CD14-positive monocyte (primary cell): ENCODE results near the gene PPM1H. TPM values are rescaled to one million over a fixed set of nuclear protein-coding genes. Genes with fewer than 3 reads are reported as not detected.

Source experiments
- DNase-seq, 3 donors: peaks; one replicate each; pipeline ENCODE4 v3.0.0-alpha.2; 2011 to 2022
- H2AFZ ChIP-seq: 2 replicates; pipeline ENCODE4 v1.6.0; 2012; ENCODE audit warnings: mild to moderate bottlenecking, low read depth, low read length, inconsistent platforms; ENCODE audit not compliant: insufficient read depth, poor library complexity, severe bottlenecking
- H3K27ac ChIP-seq, 2 donors: 1 replicate in 1 of 2; 2 replicates in 1 of 2; pipeline ENCODE4 v1.5.1; 2012 to 2013; ENCODE audit warnings: low read length in 2 of 2, control low read depth in 1 of 2, inconsistent platforms in 1 of 2, low read depth in 1 of 2, mild to moderate bottlenecking in 1 of 2
- H3K27me3 ChIP-seq, 2 donors: one replicate each; pipeline versions ENCODE4 v1.6.0 to v1.6.1; 2011 to 2013; ENCODE audit warnings: low read length in 2 of 2; ENCODE audit not compliant: control insufficient read depth in 2 of 2, insufficient read depth in 2 of 2
- H3K36me3 ChIP-seq, 2 donors: replicated peaks in 1 of 2; 1 replicate in 1 of 2; 2 replicates in 1 of 2; pipeline versions ENCODE4 v1.5.1 to v1.6.1; 2012 to 2013; ENCODE audit warnings: low read length in 2 of 2, control low read depth in 1 of 2, inconsistent platforms in 1 of 2, mild to moderate bottlenecking in 1 of 2; ENCODE audit not compliant: insufficient read depth in 2 of 2, control insufficient read depth in 1 of 2
- H3K4me1 ChIP-seq, 2 donors: 1 replicate in 1 of 2; 2 replicates in 1 of 2; pipeline versions ENCODE4 v1.5.1 to v1.6.1; 2012 to 2013; ENCODE audit warnings: low read length in 2 of 2, control low read depth in 1 of 2, inconsistent platforms in 1 of 2, mild to moderate bottlenecking in 1 of 2, moderate library complexity in 1 of 2; ENCODE audit not compliant: insufficient read depth in 2 of 2, control insufficient read depth in 1 of 2
- H3K4me2 ChIP-seq: replicated peaks from 2 replicates; pipeline ENCODE3; 2012; ENCODE audit warnings: low read length, moderate library complexity, mild to moderate bottlenecking; ENCODE audit not compliant: poor library complexity, severe bottlenecking; ENCODE audit errors: extremely low read depth
- H3K4me3 ChIP-seq, 3 experiments: fragments of 200-600 bp in 1 of 3; sonication (generic) in 1 of 3; replicated peaks in 1 of 3; 1 replicate in 2 of 3; 2 replicates in 1 of 3; pipeline ENCODE4 v1.5.1; 2011 to 2013; ENCODE audit warnings: low read length in 3 of 3, mild to moderate bottlenecking in 3 of 3, control low read depth in 2 of 3, low read depth in 2 of 3, inconsistent platforms in 1 of 3, moderate library complexity in 1 of 3
- H3K79me2 ChIP-seq: 2 replicates; pipeline ENCODE4 v1.6.0; 2012; ENCODE audit warnings: mild to moderate bottlenecking, control low read depth, inconsistent platforms, low read length, moderate library complexity; ENCODE audit not compliant: insufficient read depth
- H3K9ac ChIP-seq: 2 replicates; pipeline ENCODE4 v1.6.0; 2017; ENCODE audit warnings: low read length, mild to moderate bottlenecking; ENCODE audit not compliant: insufficient read depth, poor library complexity, severe bottlenecking
- H3K9me3 ChIP-seq, 2 donors: replicated peaks in 1 of 2; 1 replicate in 1 of 2; 2 replicates in 1 of 2; pipeline versions ENCODE4 v1.5.1 to v1.6.1; 2012 to 2013; ENCODE audit warnings: low read length in 2 of 2, control low read depth in 1 of 2; ENCODE audit not compliant: control insufficient read depth in 1 of 2, insufficient read depth in 1 of 2
- H4K20me1 ChIP-seq: 2 replicates; pipeline ENCODE4 v1.6.0; 2012; ENCODE audit warnings: mild to moderate bottlenecking, low read length, control low read depth, moderate library complexity; ENCODE audit not compliant: insufficient read depth
- H3K27ac Mint-ChIP-seq, 7 donors: one replicate each; pipeline ENCODE4 v1.8.0; 2020; ENCODE audit warnings: mild to moderate bottlenecking in 7 of 7, mixed read lengths in 7 of 7, moderate library complexity in 6 of 7, inconsistent platforms in 2 of 7
- H3K27me3 Mint-ChIP-seq, 3 donors: one replicate each; pipeline ENCODE4 v1.8.0; 2021 to 2022; ENCODE audit warnings: low read depth in 3 of 3, mild to moderate bottlenecking in 3 of 3, mixed read lengths in 3 of 3, moderate library complexity in 3 of 3, inconsistent platforms in 1 of 3
- H3K36me3 Mint-ChIP-seq, 2 donors: one replicate each; pipeline ENCODE4 v1.8.0; 2020; ENCODE audit warnings: mixed read lengths in 2 of 2, inconsistent platforms in 1 of 2, mild to moderate bottlenecking in 1 of 2
- H3K4me1 Mint-ChIP-seq: one replicate; pipeline ENCODE4 v1.8.0; 2020; ENCODE audit warnings: mild to moderate bottlenecking, mixed read lengths
- H3K4me3 Mint-ChIP-seq, 2 donors: one replicate each; pipeline ENCODE4 v1.8.0; 2020; ENCODE audit warnings: mild to moderate bottlenecking in 2 of 2, mixed read lengths in 2 of 2, moderate library complexity in 1 of 2
- H3K9me3 Mint-ChIP-seq, 7 donors: one replicate each; pipeline ENCODE4 v1.8.0; 2020 to 2022; ENCODE audit warnings: mixed read lengths in 7 of 7, mild to moderate bottlenecking in 6 of 7, moderate library complexity in 6 of 7, inconsistent platforms in 2 of 7
- CTCF ChIP-seq: fragments of 200-600 bp; IDR thresholded peaks from one replicate; pipeline ENCODE4 v1.8.0; 2022; ENCODE audit warnings: antibody characterized with exemption, mild to moderate bottlenecking
- WGBS: methylation state at CpG from one replicate; pipeline ENCODE4 v1.1.5; 2013; ENCODE audit warnings: missing lambda C conversion rate; ENCODE audit not compliant: insufficient coverage; 5-methylcytosine and 5-hydroxymethylcytosine counted together
- intact Hi-C, 2 donors: fragments of 100-400 bp; cut with micrococcal nuclease; formaldehyde crosslinking; loops; one replicate each; pipeline versions ENCODE4 v1.15.0 to v1.15.1; 2023
- polyA plus RNA-seq, 3 donors: library from polyadenylated mRNA; depleted of rRNA in 1 of 3; unstranded in 2 of 3; stranded (reverse) in 1 of 3; fragments of 300-500 nt in 2 of 3; fragments of >200 nt in 1 of 3; fragmentation: Illumina TruSeq in 2 of 3; gene quantifications; 1 replicate in 2 of 3; 2 replicates in 1 of 3; pipeline ENCODE4 v1.2.3, GENCODE V29; 2012 to 2021

The PPM1H gene
- polyA plus RNA-seq, 3 donors: 1.5 to 2.8 (median 1.9) TPM

- Histone ChIP-seq H3K4me1 (peaks cover 10 to 14% of the 10 kb centered on the region in 2 donors), H3K4me2 (no peak overlapping the region), H3K9ac (no peak overlapping the region), H4K20me1 (no peaks in the 10 kb centered on the region), H3K27ac (no peak overlapping the region), H3K4me3 (no peak overlapping the region), H3K36me3 (no peaks in the 10 kb centered on the region), H3K9me3 (no peaks in the 10 kb centered on the region), H2AFZ (no peak overlapping the region), H3K27me3 (no peaks in the 10 kb centered on the region), H3K79me2 (no peaks in the 10 kb centered on the region)
- TF ChIP-seq CTCF: no peak
- peak in 1 of 3 donors; percentile 53 for DNase-seq
- no peak overlapping the region for H3K4me3 Mint-ChIP-seq
- H3K27me3 Mint-ChIP-seq: peaks cover 1 to 2% (median 1%) of the 10 kb centered on the region in 3 donors
- no peaks in the 10 kb centered on the region for H3K36me3 Mint-ChIP-seq
- intact Hi-C loops: no loop called here
- H3K27ac Mint-ChIP-seq: no peak overlapping the region
- WGBS: 0% methylated on average over 2 of the region's 4 CpGs
- H3K9me3 Mint-ChIP-seq: peaks cover 0 to 2% (median 0%) of the 10 kb centered on the region in 7 donors
- H3K4me1 Mint-ChIP-seq: peaks cover 25% of the 10 kb centered on the region
Measured at GRCh38 chr12:62846491-62846890, 88.5 kb downstream of the PPM1H start.

GRCh38 chr12:62844915-62845314 is 90.0 kb downstream of the PPM1H start:
- DNase-seq: no peak
- H3K9ac ChIP-seq: no peak overlapping the region
- Mint-ChIP-seq H3K4me1 (peaks cover 39% of the 10 kb centered on the region), H3K27ac (no peak overlapping the region), H3K36me3 (no peaks in the 10 kb centered on the region), H3K4me3 (no peak overlapping the region), H3K9me3 (peaks cover 0 to 4% (median 0%) of the 10 kb centered on the region in 7 donors), H3K27me3 (peaks cover 1 to 2% (median 1%) of the 10 kb centered on the region in 3 donors)
- H3K4me2 ChIP-seq: no peak overlapping the region
- H3K27ac ChIP-seq: no peak overlapping the region
- 80% methylated on average over 1 of the region's 2 CpGs for WGBS
- H3K4me1 ChIP-seq: peaks cover 12 to 19% of the 10 kb centered on the region in 2 donors
- TF ChIP-seq CTCF: no peak
- H2AFZ ChIP-seq: no peak overlapping the region
- no peaks in the 10 kb centered on the region for H3K9me3 ChIP-seq
- H3K79me2 ChIP-seq: no peaks in the 10 kb centered on the region
- intact Hi-C loops: no loop called here
- H3K36me3 ChIP-seq: no peaks in the 10 kb centered on the region
- H3K4me3 ChIP-seq: no peak overlapping the region
- H3K27me3 ChIP-seq: no peaks in the 10 kb centered on the region
- H4K20me1 ChIP-seq: no peaks in the 10 kb centered on the region
